GM21526 (cell line): ENCODE measurements around the gene ZNF354B.
"Not testable (repeated sequence)": the region's sequence is repeated elsewhere in the genome, so short reads cannot be mapped to it uniquely, and the experiment has no call there.

Experiments used
- ATAC-seq: cut with Tn5 transposase; IDR thresholded peaks from one replicate; pipeline ENCODE4 v1.9.1; 2021; ENCODE audit warnings: moderate library complexity; ENCODE audit not compliant: unreplicated experiment, low FRiP score

ZNF354B gene

DNA sequence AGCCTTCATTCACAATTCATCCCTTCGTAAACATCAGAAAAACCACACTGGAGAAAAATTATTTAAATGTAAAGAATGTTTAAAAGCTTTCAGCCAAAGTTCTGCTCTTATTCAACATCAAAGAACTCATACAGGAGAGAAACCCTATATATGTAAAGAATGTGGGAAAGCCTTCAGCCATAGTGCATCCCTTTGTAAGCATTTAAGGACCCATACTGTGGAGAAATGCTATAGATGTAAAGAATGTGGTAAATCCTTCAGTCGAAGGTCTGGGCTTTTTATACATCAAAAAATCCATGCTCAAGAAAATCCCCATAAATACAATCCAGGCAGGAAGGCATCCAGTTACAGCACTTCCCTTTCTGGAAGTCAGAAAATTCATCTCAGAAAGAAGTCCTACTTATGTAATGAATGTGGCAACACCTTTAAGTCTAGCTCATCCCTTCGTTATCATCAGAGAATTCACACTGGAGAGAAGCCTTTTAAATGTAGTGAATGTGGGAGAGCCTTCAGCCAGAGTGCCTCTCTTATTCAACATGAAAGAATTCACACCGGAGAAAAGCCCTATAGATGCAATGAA is 23.5 kb downstream of the ZNF354B start:
- not testable (repeated sequence) for ATAC-seq

DNA sequence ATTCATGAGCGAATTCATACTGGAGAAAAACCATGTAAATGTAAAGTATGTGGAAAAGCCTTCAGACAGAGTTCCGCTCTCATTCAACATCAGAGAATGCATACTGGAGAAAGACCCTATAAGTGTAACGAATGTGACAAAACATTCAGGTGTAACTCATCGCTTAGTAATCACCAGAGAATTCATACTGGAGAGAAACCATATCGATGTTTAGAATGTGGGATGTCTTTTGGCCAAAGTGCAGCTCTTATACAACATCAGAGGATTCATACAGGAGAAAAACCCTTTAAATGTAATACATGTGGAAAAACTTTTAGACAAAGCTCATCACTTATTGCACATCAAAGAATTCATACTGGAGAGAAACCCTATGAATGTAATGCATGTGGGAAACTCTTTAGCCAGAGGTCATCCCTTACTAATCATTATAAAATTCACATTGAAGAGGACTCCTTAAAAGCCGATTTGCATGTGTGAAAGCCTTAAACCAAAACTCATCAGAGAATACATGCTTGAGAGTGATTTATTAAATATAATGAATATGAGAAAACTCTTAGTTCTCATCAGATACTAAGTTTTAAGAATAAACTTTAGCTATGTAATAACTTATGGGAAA is 24.2 kb downstream of the ZNF354B start:
- ATAC-seq: no peak

DNA sequence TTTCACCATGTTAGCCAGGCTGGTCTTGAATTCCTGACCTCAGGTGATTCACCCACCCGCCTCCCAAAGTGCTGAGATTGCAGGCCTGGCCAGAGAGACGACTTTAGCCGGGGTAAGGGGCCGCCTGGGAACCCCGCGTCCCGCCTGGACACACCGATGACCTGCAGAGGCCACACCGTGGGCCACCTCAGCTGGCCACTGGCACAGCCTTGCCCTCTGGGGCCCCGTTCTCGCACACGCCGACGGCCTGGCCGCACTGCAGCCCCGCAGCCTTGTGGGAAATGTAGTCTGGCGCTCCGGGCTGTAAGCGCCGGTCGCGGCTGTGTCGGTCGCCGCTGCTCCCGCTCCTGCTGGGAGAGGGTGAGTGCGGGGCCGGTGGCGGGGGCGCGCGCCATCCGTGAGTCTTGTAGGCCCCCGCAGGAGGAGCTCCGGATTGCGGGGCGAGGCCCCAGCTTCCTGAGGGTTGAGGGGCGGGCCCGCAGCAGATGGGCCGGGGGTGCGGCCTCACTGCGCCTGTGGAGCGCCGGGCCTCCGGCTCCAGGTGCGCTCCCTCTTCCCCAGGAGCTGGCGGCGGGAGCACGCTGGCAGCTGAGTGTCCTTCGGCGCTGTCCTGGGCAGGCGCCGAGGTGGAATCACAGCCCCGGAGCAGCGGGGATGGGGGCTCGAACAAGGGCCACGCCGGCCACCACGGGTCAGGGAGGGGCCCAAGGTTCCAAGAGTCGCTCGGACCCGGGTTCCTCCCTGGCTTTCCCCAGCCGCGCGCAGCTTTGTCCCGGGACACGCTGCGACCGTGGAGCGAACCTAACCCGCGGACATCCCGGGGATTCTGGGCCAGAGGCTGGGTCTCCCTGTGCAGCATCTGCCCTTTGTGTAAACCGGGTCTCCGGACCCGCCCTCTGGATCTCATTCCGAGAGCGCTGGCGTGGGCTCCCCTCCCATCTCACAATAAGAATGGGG is 36.1 kb downstream of the ZNF354B start, which contains the start of gene ZFP2:
TSS of gene ZFP2 (plus strand) at position 299 of the 957 bp plus-strand sequence. CDS start 35,401 bp downstream, outside the sequence.
- ATAC-seq: no peak

DNA sequence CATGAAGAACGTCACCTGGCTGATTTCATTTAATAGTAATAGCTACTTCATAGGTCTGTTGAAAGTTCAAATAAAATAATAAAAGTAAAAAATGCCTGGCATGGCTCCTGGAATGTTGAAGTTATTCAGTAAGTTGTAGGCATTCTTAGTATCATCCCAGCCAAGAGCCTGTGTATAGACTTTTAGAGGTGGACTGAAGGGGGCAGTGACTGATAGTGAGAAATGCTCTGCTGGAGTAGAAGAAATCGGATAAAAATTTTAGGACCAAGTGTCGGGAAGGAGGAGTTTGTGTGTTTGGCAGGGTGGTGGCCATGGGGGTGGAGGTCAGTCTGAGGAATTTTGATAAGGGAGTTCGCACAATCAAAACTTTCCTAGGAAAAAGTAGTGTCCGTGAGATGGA is 39.5 kb downstream of the ZNF354B start:
- no peak for ATAC-seq

DNA sequence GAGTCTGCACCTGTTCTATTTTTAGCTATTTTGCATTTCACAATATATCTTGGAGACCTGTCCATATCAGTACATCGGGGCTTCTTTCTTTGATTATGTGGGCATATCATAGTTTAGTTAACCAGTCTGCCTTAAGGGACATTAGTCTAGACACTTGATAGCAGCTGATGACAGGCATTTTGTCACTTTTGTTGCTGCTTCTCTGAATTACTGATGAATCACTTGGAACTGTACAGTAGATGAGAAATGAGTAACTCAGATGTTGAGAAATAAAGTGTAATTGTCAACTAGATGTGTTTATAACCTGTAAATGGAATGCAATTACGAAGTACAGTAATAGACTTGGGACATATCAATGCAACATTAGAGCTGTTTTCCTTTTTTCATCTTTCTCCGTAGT is 43.1 kb downstream of the ZNF354B start:
- ATAC-seq: no peak

DNA sequence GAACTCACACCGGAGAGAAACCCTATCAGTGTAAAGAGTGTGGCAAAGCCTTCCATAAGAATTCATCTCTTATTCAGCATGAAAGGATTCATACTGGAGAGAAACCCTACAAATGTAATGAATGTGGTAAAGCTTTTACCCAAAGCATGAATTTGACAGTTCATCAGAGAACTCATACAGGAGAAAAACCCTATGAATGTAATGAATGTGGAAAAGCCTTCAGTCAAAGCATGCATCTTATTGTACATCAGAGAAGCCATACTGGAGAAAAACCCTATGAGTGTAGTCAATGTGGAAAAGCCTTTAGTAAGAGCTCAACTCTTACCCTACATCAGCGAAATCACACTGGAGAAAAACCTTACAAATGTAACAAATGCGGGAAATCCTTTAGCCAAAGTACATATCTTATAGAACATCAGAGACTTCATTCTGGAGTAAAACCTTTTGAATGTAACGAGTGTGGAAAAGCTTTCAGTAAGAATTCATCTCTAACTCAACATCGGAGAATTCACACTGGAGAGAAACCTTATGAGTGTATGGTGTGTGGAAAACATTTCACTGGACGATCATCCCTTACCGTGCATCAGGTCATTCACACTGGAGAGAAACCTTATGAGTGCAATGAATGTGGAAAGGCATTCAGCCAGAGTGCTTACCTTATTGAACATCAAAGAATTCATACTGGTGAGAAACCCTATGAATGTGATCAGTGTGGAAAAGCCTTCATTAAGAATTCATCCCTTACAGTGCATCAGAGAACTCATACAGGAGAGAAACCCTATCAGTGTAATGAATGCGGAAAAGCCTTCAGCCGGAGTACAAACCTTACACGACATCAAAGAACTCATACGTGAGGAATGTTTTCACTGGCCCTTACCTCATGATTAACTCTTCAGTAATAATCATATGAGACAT is 72.3 kb downstream of the ZNF354B start:
- no peak for ATAC-seq
